GM12878 (cell line): ENCODE results near the gene COL23A1. TPM values are rescaled to one million over a fixed set of nuclear protein-coding genes. Genes with fewer than 3 reads are reported as not detected.
A peak's percentile ranks its signal among the peaks of the same experiment; 100 is the strongest.

ENCODE experiments used
- ATF7 ChIP-seq: fragments of 450-650 bp; IDR thresholded peaks from 2 replicates; pipeline ENCODE4 v1.6.1; 2016; ENCODE audit warnings: low read depth, mild to moderate bottlenecking
- BACH1 ChIP-seq: fragments of 450-650 bp; IDR thresholded peaks from 2 replicates; pipeline ENCODE4 v1.6.1; 2017; ENCODE audit warnings: mild to moderate bottlenecking, borderline replicate concordance
- CBFB ChIP-seq: IDR thresholded peaks from 2 replicates; pipeline ENCODE4 v1.6.1; 2016; ENCODE audit warnings: antibody characterized with exemption, low read depth
- CHD1 ChIP-seq: IDR thresholded peaks from 2 replicates; pipeline ENCODE4 v1.6.1; 2012; ENCODE audit warnings: low read depth, low read length, improper control_type of control experiment
- HDGF ChIP-seq: fragments of 450-650 bp; IDR thresholded peaks from 2 replicates; pipeline ENCODE4 v1.6.1; 2016; ENCODE audit warnings: antibody characterized with exemption
- MYC ChIP-seq: IDR thresholded peaks from 2 replicates; pipeline ENCODE4 v1.6.1; 2011; ENCODE audit warnings: mild to moderate bottlenecking, low read length, moderate library complexity, inconsistent platforms; ENCODE audit not compliant: insufficient read depth, insufficient replicate concordance, insufficient read length, severe bottlenecking
- NBN ChIP-seq: fragments of 450-650 bp; IDR thresholded peaks from 2 replicates; pipeline ENCODE4 v1.6.1; 2016
- NR2C1 ChIP-seq: fragments of 450-650 bp; IDR thresholded peaks from 2 replicates; pipeline ENCODE4 v1.6.1; 2017; ENCODE audit warnings: antibody characterized with exemption, mild to moderate bottlenecking, moderate library complexity
- POLR2AphosphoS2 ChIP-seq: IDR thresholded peaks from 2 replicates; pipeline ENCODE4 v1.6.1; 2011; ENCODE audit warnings: low read depth, mild to moderate bottlenecking, low read length, improper control_type of control experiment, moderate library complexity
- STAT3 ChIP-seq: IDR thresholded peaks from 2 replicates; pipeline ENCODE4 v1.6.1; 2011; ENCODE audit warnings: low read depth, low read length, improper control_type of control experiment
- polyA plus RNA-seq, 11 experiments: library from polyadenylated mRNA; depleted of rRNA in 4 of 11; unstranded in 6 of 11; stranded (reverse) in 5 of 11; fragments of >200 nt; fragmentation: Nextera tagmentation in 4 of 11; fragmentation: Illumina TruSeq in 1 of 11; extraction: Ambion mirVana in 4 of 11; extraction: Trizol in 1 of 11; gene quantifications; 1 replicate in 1 of 11; 2 replicates in 10 of 11; pipeline versions ENCODE4 v1.2.1 to v1.2.3, GENCODE V29; 2011 to 2016; ENCODE audit warnings: inconsistent platforms in 2 of 11, missing spikeins in 2 of 11, low read depth in 1 of 11
- total RNA-seq, 4 experiments: library from RNA; depleted of rRNA in 3 of 4; stranded (reverse); fragments of >200 nt in 3 of 4; fragmentation: Illumina TruSeq in 1 of 4; extraction: Trizol in 1 of 4; gene quantifications; 2 replicates each; pipeline versions ENCODE4 v1.2.1 to v1.2.3, GENCODE V29; 2013 to 2021
- TF ChIP-seq, protein P1 (sequence below): IDR thresholded peaks from 2 replicates; pipeline ENCODE4 v1.6.1; 2012; ENCODE audit warnings: improper control_type of control experiment, low read depth, low read length; ENCODE audit not compliant: insufficient replicate concordance
- TF ChIP-seq, protein P2 (sequence below): IDR thresholded peaks from 2 replicates; pipeline ENCODE4 v1.6.1; 2012; ENCODE audit warnings: low read length, inconsistent platforms
- TF ChIP-seq, protein P3 (sequence below): fragments of 450-650 bp; IDR thresholded peaks from 2 replicates; pipeline ENCODE4 v1.6.1; 2014; ENCODE audit warnings: mild to moderate bottlenecking
- TF ChIP-seq, protein P4 (sequence below): fragments of 450-650 bp; IDR thresholded peaks from 2 replicates; pipeline ENCODE4 v1.6.1; 2016; ENCODE audit warnings: mild to moderate bottlenecking, moderate library complexity, borderline replicate concordance
- TF ChIP-seq, protein P5 (sequence below): IDR thresholded peaks from 2 replicates; pipeline ENCODE4 v1.6.1; 2012; ENCODE audit warnings: low read depth, low read length, improper control_type of control experiment
- TF ChIP-seq, protein P6 (sequence below): IDR thresholded peaks from 2 replicates; pipeline ENCODE4 v1.6.1; 2012; ENCODE audit warnings: low read depth, low read length, improper control_type of control experiment

COL23A1 gene
- total and polyA plus RNA-seq, 10 of the 15 experiments (the other 5 are each of a cell fraction or from before 2014, with no cell fraction given), result 0.03 to 0.83 (median 0.09) TPM; not detected in 5

DNA sequence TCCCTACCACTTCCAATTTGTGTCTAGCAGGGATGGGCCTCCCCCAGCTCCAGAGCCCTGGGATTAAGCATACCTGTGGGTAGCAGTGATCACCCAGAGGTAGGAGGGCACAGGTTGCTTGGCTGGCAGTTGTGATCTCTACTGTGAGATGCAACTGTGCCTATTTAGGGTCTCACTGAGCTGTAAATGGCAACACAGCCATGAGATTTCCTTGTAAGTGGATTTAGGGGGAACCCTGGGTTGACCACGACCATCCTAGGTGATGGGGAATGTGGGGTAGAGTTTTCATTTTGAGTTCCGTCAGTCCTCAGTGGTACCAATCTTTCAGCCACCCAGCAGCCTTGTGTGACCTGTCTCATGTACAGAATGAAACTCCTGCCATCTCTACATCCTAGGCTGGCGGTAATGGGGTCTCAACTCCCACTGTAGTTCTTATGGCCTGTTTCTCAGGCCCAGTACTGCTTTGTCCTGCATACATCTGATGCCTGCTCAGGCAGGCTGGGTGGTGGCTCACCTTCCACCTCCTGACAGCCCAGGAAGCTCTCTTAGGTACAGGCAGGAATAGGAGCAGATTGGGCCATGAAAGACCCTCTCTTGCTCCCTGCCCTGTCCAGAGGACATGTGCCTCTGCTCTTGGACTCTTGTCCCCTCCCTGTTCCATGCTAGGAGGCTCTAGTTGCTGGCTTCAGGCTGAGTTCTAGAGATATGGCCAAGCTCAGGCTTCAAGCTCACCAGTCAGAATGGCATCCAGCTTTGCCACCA, 377.8 kb downstream of the COL23A1 start (continued):
- TF ChIP-seq, protein P1, sequence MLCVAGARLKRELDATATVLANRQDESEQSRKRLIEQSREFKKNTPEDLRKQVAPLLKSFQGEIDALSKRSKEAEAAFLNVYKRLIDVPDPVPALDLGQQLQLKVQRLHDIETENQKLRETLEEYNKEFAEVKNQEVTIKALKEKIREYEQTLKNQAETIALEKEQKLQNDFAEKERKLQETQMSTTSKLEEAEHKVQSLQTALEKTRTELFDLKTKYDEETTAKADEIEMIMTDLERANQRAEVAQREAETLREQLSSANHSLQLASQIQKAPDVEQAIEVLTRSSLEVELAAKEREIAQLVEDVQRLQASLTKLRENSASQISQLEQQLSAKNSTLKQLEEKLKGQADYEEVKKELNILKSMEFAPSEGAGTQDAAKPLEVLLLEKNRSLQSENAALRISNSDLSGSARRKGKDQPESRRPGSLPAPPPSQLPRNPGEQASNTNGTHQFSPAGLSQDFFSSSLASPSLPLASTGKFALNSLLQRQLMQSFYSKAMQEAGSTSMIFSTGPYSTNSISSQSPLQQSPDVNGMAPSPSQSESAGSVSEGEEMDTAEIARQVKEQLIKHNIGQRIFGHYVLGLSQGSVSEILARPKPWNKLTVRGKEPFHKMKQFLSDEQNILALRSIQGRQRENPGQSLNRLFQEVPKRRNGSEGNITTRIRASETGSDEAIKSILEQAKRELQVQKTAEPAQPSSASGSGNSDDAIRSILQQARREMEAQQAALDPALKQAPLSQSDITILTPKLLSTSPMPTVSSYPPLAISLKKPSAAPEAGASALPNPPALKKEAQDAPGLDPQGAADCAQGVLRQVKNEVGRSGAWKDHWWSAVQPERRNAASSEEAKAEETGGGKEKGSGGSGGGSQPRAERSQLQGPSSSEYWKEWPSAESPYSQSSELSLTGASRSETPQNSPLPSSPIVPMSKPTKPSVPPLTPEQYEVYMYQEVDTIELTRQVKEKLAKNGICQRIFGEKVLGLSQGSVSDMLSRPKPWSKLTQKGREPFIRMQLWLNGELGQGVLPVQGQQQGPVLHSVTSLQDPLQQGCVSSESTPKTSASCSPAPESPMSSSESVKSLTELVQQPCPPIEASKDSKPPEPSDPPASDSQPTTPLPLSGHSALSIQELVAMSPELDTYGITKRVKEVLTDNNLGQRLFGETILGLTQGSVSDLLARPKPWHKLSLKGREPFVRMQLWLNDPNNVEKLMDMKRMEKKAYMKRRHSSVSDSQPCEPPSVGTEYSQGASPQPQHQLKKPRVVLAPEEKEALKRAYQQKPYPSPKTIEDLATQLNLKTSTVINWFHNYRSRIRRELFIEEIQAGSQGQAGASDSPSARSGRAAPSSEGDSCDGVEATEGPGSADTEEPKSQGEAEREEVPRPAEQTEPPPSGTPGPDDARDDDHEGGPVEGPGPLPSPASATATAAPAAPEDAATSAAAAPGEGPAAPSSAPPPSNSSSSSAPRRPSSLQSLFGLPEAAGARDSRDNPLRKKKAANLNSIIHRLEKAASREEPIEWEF, result no peak
- TF ChIP-seq, protein P2, sequence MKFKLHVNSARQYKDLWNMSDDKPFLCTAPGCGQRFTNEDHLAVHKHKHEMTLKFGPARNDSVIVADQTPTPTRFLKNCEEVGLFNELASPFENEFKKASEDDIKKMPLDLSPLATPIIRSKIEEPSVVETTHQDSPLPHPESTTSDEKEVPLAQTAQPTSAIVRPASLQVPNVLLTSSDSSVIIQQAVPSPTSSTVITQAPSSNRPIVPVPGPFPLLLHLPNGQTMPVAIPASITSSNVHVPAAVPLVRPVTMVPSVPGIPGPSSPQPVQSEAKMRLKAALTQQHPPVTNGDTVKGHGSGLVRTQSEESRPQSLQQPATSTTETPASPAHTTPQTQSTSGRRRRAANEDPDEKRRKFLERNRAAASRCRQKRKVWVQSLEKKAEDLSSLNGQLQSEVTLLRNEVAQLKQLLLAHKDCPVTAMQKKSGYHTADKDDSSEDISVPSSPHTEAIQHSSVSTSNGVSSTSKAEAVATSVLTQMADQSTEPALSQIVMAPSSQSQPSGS, result no peak
- TF ChIP-seq ATF7, result no peak
- no peak for TF ChIP-seq HDGF
- TF ChIP-seq, protein P3, sequence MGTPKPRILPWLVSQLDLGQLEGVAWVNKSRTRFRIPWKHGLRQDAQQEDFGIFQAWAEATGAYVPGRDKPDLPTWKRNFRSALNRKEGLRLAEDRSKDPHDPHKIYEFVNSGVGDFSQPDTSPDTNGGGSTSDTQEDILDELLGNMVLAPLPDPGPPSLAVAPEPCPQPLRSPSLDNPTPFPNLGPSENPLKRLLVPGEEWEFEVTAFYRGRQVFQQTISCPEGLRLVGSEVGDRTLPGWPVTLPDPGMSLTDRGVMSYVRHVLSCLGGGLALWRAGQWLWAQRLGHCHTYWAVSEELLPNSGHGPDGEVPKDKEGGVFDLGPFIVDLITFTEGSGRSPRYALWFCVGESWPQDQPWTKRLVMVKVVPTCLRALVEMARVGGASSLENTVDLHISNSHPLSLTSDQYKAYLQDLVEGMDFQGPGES, result no peak
- TF ChIP-seq MYC, result no peak
- TF ChIP-seq, protein P4, sequence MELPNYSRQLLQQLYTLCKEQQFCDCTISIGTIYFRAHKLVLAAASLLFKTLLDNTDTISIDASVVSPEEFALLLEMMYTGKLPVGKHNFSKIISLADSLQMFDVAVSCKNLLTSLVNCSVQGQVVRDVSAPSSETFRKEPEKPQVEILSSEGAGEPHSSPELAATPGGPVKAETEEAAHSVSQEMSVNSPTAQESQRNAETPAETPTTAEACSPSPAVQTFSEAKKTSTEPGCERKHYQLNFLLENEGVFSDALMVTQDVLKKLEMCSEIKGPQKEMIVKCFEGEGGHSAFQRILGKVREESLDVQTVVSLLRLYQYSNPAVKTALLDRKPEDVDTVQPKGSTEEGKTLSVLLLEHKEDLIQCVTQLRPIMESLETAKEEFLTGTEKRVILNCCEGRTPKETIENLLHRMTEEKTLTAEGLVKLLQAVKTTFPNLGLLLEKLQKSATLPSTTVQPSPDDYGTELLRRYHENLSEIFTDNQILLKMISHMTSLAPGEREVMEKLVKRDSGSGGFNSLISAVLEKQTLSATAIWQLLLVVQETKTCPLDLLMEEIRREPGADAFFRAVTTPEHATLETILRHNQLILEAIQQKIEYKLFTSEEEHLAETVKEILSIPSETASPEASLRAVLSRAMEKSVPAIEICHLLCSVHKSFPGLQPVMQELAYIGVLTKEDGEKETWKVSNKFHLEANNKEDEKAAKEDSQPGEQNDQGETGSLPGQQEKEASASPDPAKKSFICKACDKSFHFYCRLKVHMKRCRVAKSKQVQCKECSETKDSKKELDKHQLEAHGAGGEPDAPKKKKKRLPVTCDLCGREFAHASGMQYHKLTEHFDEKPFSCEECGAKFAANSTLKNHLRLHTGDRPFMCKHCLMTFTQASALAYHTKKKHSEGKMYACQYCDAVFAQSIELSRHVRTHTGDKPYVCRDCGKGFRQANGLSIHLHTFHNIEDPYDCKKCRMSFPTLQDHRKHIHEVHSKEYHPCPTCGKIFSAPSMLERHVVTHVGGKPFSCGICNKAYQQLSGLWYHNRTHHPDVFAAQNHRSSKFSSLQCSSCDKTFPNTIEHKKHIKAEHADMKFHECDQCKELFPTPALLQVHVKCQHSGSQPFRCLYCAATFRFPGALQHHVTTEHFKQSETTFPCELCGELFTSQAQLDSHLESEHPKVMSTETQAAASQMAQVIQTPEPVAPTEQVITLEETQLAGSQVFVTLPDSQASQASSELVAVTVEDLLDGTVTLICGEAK, result no peak
- no peak for TF ChIP-seq STAT3
- 0 out of 2 replicates have a peak, but pooled peaks have one; percentile 49 for TF ChIP-seq CBFB
- TF ChIP-seq, protein P5, sequence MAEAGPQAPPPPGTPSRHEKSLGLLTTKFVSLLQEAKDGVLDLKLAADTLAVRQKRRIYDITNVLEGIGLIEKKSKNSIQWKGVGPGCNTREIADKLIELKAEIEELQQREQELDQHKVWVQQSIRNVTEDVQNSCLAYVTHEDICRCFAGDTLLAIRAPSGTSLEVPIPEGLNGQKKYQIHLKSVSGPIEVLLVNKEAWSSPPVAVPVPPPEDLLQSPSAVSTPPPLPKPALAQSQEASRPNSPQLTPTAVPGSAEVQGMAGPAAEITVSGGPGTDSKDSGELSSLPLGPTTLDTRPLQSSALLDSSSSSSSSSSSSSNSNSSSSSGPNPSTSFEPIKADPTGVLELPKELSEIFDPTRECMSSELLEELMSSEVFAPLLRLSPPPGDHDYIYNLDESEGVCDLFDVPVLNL, result no peak
- TF ChIP-seq NR2C1, result no peak
- TF ChIP-seq NBN, result no peak
- peak; percentile 21 for TF ChIP-seq POLR2AphosphoS2
- no peak for TF ChIP-seq CHD1
- TF ChIP-seq, protein P6, sequence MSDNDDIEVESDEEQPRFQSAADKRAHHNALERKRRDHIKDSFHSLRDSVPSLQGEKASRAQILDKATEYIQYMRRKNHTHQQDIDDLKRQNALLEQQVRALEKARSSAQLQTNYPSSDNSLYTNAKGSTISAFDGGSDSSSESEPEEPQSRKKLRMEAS, result no peak
- TF ChIP-seq BACH1, result no peak
